Skeletal muscle cell (primary cell): ENCODE measurements around the gene UNC13A.
A peak's percentile ranks its signal among the peaks of the same experiment; 100 is the strongest.
"Not testable (repeated sequence)": the region's sequence is repeated elsewhere in the genome, so short reads cannot be mapped to it uniquely, and the experiment has no call there.

Experiments used
- DNase-seq: peaks from one replicate; pipeline ENCODE4 v3.0.0-alpha.2; 2010; ENCODE audit warnings: low read depth
- H3K4me3 ChIP-seq: 2 replicates; pipeline ENCODE4 v1.5.1; 2011; ENCODE audit warnings: low read depth, mild to moderate bottlenecking, control low read depth, low read length, moderate library complexity

UNC13A gene

DNA sequence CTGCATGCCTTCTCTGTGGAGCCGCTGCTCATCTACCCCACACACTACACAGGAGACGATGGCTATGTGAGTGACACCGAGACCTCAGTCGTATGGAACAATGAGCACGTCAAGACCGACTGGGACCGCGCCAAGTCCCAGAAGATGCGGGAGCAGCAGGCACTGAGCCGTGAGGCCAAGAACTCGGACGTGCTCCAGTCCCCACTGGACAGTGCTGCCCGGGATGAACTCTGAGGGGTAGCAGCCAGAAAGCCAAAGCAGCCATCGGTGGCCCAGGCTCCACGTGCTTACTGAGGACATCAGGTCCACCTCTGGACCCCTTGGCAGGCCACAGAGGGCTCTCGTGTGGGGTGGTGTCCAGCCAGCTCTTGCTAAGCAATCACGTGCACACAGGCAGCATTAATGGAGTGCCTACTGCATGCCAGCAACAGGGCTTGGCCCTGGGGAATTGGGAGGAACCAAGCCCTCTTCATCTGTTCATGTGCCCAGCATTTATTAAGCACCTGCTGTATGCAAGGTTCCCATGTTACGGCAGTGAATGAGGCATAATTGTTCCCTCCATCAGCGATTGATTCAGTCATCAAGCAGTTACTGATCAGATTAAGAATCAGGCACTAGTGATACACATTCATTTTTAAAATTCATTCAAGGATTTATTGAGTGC lies 106.8 kb downstream of the UNC13A start:
- H3K4me3 ChIP-seq = no peak overlapping the region
- DNase-seq = no peak

DNA sequence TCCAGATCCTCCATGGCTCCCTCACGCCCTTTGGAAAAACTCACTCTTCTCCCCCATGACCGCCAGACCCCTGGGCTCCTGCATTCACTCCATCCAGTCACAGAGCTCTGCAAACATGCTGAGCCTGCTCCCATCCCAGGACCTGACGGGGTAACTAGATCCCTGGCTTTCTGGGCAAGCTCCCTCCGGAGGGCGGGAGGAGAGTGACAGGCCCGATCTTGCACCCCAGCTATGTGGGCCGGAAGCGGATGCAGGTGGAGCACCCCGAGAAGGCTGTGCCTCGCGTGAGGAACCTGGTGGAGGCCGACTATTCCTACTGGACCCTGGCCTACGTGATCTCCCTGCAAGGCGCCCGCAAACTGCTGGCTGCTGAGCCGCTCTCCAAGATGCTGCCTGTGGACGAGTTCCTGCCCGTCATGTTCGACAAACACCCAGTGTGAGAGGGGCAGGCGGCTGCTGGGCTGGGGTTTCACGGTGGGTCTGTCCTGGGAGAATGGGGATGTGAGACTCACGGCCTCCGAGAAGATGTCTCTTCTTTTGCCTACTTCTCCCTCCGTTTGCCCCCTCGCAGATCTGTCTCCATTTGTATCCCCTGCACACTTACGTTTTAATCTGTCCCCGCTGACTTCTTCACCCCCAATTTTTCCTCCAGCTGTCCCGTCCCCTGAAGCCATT lies 107.5 kb downstream of the UNC13A start:
- DNase-seq = no peak

DNA sequence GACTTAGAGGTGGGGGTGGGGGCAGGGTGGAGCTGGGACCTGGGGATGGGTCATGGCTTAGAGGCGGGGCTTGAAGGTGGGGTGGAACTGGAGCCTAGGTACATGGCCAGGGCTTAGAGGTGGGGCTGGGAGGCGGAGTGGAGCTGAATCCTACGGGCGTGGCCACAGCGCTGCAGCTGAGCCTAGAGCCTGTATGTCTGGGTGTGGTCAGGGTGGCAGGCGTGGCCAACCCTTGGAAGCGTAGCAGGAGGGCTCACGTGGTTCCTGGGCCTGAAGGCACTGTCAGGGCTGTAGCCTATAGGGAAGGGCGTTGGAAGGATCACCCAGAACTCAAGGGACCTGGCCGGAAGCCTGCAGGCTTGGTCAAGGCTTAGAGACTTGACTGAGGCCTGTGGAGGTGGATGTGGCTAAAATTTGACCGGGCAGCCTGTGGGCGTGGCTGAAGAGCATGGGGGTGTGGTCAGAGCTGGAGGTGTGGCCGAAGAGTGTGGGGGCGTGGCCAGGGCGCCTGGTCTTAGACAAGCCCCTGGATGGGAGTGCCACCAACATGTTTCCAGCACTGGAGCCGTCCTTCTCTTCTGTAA lies 108.4 kb downstream of the UNC13A start:
- H3K4me3 ChIP-seq = no peak overlapping the region
- no peak for DNase-seq

More for the DNA sequence above, 107.5 kb downstream of the UNC13A start:
- no peak overlapping the region for H3K4me3 ChIP-seq

DNA sequence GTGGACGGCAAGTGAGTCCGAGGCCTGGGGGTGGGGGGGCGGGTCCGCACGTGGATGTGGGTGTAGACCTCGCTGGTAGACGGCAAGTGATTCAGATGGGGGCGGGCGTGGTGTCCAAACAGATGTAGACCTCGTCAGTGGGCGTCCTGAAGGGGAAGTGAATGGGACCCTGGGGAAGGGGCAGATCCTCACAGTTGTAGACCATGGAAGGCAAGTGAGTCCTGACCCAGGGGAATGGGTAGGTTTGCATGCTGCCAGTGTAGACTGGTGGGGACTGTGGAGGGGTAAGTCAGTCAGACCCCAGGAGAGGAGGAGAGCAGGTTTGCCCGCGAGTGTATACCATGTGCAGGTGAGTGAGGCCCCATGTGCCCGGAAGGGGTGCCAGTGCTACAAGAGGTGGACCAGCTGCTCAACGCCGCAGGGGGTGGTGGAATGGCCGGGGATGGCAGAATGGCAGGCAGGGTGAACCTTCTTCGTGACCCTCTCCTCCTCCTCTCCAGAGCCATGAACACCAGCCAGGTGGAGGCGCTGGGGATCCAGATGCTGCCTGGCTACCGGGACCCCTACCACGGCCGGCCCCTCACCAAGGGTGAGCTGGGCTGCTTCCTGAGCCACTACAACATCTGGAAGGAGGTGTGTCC lies 110.6 kb downstream of the UNC13A start:
- H3K4me3 ChIP-seq = no peak overlapping the region
- no peak for DNase-seq

DNA sequence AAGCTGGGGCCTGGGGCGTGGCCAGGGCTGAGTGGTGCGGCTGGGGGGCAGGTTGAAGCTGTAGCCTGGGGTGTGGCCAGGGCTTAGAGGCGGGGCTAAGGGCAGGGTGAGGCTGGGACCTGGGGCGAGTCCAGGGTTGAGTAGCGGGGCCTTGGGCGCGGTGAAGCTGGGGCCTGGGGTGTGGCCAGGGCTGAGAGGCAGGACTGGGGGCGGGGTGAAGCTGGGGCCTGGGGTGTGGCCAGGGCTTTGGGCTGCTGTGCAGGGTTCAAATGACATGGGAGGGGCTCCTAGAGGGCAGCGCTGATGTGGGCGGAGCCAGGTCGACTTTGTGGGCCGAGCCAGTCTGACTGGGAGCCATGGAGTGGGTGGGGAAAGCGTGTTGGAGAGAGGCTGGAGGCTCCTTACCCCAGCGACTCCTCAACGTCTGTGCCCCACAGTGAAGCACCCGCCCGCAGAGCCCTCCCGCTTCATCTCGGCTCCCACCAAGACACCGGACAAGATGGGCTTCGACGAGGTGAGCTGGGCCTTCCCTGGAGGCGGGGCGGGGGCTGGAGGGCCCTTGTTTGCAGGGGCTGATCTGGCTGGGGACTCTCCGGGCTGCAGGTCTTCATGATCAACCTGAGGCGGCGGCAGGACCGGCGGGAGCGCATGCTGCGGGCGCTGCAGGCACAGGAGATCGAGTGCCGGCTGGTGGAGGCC lies 111.2 kb downstream of the UNC13A start:
- no peak overlapping the region for H3K4me3 ChIP-seq
- DNase-seq = no peak

DNA sequence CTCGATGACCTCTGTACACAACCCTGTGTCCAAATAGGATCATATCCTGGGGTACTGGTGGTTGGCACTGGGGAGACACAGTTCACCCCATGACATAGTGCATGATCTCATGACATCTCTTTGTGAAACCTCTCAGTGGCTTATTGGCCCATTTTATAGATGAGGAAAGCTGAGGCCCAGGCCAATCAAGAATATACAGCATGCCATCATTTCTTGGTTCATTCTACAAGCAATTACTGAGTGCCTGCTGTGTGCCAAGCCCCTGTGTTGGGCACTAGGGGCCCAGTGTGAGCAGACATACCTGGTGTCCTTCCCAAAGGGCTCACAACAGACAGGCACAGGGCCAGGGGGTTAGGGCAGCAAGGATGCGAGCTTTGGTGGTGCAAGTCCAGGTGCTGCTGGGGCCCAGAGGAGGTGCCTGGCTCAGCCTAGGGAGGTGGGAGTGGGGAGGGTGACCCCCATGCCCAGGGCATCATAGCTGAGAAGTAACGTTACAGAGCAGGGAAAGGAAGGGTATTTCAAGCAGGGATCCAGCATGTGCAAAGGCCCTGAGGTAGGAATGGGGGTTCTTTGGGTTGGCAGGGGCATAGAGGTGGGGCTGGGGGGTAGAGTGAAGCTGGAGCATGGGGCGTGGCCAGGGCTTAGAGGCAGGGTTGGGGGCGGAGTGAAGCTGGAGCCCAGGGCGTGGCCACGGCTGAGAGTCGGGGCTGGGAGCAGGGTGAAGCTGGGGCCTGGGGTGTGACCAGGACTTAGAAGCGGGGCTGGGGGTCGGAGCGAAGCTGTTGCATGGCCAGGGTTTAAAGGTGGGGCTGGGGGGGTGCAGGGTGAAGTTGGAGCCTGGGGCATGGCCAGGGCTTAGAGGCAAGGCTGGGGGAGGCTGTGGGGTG lies 112.0 kb downstream of the UNC13A start:
- DNase-seq = no peak
- H3K4me3 ChIP-seq = no peak overlapping the region

DNA sequence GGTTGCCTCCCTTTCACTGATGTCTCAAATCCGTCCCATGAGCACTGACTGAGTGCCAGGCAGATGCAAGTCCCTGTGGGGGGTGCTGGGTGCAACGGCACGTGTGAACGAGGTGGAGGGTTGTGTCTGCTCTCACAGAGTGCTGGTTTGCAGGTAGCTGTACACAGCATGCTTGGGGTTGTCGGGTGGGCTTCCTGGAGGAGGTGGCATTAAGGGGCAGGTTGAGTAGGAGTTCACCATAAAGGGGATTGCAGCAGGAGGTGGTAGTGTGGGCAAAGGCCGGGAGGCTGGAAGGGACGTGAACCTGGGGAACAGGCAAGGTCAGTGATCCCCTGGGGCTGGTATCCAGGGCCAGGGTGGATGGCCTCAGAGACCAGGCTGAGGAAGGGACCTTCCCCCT lies 115.5 kb downstream of the UNC13A start:
- DNase-seq = no peak

DNA sequence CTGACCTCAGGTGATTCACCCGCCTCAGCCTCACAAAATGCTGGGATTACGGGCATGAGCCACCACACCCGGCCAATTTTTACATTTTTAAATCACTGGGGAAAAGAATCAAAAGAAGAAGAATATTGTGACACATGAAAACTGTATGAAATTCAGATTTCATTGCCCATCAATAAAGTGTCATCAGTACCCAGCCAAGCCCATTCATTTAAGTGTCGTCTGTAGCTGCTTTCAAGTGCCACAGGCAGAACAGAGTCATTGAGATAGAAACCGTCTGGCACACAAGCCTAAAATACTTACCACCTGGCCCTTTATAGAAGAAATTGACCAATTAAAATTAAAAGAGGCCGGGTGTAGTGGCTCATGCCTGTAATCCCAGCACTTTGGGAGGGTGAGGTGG lies 117.4 kb downstream of the UNC13A start:
- no peak for DNase-seq
- H3K4me3 ChIP-seq = no peak overlapping the region

More for the DNA sequence above, 115.5 kb downstream of the UNC13A start:
- H3K4me3 ChIP-seq = no peak overlapping the region

DNA sequence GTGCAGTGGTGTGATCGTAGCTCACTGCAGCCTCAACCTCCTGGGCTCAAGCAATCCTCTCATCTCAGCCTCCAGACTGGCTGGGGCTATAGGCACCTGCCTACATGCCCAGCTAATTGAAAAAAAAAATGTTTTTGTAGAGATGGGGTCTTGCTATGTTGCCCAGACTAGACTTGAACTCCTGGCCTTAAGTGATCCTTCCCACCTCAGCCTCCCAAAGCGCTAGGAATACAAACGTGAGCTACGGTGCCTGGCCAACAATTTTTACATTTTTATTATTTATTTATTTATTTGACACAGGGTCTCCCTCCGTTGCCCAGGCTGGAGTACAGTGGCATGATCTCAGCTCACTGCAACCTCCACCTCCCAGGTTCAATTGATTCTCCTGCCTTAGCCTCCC lies 117.9 kb downstream of the UNC13A start:
- DNase-seq, H3K4me3 ChIP-seq: not testable (repeated sequence)

DNA sequence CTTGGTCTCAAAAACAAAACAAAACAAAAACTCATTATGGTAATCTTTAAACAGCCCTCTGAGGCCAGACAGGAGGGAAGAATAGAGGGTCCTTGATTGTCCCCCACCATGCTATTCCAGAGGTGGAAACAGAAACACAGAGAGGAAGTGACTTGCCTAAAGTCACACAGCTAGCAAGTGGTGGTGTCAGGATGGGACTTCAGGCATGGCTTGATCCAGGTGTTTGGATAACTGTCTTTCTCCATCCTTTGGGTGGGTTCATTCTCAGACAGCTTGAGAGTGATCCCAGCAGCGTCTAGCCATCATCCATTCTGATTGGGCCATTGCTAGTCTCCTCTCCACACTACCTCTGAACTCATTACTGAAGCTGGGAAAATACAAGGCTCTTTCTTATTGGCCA lies 120.2 kb downstream of the UNC13A start:
- no peak overlapping the region for H3K4me3 ChIP-seq
- DNase-seq = no peak

DNA sequence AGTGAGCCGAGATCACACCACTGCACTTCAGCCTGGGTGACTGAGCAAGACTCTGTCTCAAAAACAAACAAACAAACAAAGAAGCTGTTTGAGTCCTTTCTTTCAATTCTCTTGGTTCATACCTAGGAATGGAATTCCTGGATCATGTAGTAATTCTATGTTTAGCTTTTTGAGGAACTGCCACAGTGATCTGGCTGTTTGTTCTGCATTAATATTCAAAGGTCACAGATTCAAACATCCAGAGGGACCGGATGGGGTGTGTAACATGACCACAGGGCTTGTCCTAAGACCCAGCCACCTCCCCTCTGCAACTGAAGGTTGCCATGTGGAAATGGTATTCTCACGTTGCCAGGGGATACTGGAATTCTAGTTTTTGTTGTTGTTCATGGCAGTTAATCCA lies 122.5 kb downstream of the UNC13A start:
- H3K4me3 ChIP-seq = no peak overlapping the region
- no peak for DNase-seq

DNA sequence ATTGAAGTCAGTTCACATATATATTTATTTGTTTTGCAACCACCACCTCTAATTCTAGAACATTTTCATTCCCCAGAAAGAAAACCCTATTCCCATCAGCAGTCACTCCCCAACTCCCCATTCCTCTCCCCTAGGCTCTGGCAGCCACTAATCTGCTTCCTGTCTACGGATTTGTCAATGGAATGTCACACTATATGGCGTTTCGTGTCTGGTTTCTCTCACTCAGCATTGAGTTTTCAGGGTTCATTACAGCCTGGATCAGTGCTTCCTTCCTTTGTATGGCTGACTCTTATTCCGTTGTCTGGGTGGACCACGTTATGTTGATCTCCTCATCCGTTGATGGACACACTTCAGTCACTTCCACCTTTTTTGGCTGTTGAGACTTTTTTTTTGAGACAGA lies 123.4 kb downstream of the UNC13A start:
- no peak overlapping the region for H3K4me3 ChIP-seq
- DNase-seq = no peak

DNA sequence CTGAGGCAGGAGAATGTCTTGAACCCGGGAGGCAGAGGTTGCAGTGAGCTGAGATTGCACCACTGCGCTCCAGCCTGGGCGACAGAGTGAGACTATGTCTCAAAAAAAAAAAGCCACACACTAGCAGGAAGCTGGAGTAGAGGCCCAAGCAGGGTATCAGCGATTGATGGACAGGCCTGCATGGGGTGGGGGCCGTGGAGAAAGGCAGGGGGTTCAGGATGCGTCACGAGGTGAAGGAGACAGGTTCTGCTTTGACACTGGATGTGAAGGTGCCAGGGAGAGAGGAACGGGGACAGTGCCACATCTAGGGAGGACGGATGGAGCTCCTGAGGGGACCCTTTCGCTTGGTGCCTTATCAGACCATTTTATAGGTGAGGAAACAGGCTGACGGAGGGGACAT lies 125.6 kb downstream of the UNC13A start:
- no peak for DNase-seq
- H3K4me3 ChIP-seq = no peak overlapping the region

DNA sequence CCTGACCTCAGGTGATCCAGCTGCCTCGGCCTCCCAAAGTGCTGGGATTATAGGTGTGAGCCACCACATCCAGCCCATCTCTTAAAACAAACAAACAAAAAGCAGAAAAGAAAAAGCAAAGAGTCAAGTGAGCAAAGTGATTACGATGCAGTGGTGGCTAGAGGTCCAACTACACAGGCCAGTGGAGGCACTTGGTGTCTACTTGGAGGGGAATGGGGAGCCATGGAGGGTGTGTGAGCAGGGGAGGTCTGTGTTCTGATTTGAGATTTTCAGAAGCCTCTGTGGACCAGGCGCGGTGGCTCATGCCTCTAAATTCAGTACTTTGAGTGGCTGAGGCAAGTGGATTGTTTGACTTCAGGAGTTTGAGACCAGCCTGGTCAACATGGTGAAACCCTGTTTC lies 126.1 kb downstream of the UNC13A start:
- no peak for DNase-seq
- H3K4me3 ChIP-seq = no peak overlapping the region

DNA sequence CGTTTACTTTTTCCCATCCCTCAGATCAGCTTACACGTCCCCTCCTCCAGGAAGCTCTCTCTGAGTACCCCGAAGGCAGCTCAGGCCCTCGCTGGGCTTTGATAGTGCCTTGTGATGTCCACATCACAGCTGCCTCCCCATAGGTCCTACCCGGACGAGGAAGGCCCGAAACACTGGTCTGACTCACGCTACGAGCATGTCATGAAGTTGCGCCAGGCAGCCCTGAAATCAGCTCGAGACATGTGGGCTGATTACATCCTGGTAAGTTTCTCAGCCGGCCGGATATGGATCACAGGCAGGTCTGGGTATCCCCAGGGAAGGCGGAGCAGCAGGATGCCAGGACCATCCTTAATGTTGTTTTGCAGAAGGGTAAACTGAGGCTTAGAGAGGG lies 128.0 kb downstream of the UNC13A start:
- peak; percentile 89 for DNase-seq
- no peak overlapping the region for H3K4me3 ChIP-seq

DNA sequence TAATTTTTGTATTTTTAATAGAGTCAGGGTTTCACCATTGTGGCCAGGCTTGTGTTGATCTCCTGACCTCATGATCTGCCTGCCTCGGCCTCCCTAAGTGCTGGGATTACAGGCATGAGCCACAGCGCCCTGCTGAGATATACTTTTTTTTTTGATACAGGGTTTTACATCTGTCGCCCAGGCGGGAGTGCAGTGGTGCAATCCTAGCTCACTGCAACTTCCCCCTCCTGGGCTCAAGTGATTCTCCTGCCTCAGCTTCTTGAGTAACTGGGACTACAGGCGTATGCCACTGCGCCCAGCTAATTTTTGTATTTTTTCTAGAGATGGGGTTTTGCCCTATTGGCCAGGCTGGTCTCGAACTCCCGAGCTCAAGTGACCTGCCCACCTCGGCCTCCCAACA lies 130.7 kb downstream of the UNC13A start:
- no peak overlapping the region for H3K4me3 ChIP-seq
- no peak for DNase-seq

DNA sequence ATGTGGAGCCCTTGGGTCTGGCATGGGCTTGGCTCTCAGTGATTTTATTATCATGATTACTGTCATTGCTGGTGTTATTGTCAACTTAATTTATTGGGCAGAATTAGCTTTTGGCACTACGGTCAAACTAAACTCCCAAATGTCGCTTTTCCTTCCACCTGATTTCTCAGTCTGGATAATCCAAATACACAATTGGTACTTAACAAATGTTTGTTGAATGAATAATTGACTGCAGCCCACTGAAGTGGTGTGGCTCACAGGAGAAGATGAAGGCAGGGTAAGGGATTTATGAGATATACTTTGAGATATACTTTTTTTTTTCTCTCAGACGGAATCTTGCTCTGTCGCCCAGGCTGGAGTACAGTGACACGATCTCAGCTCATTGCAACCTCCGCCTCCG lies 131.2 kb downstream of the UNC13A start:
- H3K4me3 ChIP-seq = peak overlapping the region; percentile 78
- DNase-seq = no peak

DNA sequence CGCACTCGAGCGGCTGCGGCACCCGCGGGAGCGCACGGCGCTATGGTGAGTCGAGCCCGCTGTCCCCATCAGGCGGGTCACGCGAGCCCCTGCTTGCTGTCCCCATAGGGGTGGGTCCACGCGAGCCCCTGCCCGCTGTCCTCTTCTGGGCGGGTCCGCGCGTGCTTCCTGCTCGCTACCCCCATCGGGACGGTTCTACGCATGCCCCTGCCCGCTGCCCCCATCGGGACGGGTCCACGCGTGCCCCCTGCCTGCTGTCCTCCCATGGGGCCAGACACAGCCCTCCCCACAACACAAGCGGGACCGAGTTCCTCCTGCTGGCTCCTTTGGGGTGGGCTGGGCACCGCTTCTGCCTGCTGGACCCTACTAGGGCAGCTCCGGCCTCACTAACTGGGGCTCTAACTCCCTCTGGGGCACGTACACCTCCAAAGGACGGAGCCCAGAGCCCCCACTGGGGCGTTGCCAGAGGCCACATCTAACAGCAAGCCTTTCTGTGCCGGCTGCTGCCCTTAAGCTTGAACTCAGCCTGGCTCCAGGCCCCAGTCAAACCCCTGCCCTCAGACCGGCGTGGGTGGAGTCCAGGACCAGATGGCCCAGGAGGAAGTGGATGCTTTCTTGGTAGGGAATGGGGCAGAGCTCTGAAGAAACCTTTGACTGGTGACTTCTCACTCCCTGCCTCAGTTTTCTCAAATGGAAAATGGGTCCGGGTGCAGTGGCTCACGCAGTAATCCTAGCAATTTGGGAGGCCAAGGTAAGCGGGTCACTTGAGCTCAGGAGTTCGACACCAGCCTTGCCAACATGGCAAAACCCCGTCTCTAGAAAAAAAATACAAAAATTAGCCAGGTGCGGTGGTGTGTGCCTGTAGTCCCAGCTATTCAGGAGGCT lies 132.0 kb downstream of the UNC13A start:
- no peak for DNase-seq
- H3K4me3 ChIP-seq = peak overlapping the region; percentile 78
